Activated CD4-positive, CD25-positive, alpha-beta regulatory T cell treated with anti-CD3 and anti-CD28 coated beads, Interleukin-2, amount 50 U/mL, for 24 hours (primary cell): Measurements from ENCODE around the gene FNBP1L.
A peak's percentile ranks its signal among the peaks of the same experiment; 100 is the strongest.
"Not testable (repeated sequence)": the region's sequence is repeated elsewhere in the genome, so short reads cannot be mapped to it uniquely, and the experiment has no call there.

Source experiments
- ATAC-seq, 2 donors: fragments of 150-1000 bp; cut with Tn5 transposase; one replicate each; pipeline ENCODE4 v1.10.0; 2021; ENCODE audit warnings: mild to moderate bottlenecking in 1 of 2, moderate library complexity in 1 of 2

Gene FNBP1L

DNA sequence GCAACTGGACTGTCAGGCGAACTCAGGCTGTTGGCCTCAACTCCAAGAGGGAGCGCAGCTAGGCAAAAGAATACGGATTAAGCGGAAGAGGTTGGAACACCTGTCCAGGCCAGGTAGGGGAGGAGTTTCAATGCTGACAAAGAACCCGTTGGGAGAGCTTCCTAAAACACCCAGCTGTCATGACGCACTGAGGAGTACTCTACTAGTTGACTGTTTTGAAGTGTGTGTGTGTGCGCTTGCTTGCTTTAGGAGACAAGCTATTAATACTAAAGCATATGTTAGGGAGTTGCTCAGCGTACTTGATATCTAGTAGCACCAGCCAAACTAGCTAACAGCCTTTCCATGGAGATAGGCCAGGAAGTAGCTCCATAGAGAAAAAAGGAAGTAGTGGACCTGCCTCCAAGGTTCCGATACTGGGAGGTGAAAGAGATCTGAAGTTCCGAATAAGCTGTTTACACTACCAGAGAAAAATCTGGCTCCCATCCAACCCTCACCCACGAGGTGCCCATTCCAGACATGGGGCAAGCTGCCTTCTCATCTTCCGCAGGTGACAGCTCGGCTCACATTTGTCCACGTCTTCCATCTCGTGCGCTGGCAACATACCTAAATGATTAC, 974 bp upstream of the FNBP1L start:
- ATAC-seq = no peak

DNA sequence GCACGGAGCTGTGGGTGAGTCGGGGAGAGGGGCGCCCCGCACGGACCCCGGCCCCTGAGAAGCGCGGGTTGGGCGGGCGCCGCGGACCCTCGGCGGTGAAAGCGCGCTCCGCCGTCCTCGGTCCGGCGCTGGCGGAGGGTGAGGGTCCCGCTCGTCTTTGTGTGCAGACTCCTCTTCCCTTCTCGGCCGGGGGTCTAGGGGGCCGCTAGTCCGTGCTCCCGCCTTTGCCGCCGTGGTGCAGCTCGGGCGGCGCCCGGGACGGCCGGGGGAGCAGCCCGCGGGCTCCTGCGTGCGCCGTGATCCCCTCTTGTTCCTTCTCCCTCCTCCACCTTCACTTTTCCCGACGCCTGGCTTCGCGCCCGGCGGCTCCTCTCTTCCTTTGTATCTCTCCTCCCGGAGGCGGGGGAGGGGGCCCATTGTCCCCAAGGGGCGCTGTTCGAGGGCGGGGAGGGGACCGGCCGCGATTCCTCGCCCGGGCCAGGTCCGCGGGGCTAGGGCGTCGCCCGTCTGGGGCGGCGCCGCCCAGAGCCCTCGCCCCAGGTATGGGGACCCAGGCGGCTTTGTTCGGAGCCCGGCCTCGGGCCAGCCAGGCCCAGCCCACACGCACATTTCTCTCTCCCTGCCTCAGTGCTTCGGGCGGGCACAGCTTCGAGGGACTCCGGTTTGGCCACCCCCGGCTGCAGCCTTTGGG, 519 bp downstream of the FNBP1L start:
- peak; percentile 17 to 40 for ATAC-seq

DNA sequence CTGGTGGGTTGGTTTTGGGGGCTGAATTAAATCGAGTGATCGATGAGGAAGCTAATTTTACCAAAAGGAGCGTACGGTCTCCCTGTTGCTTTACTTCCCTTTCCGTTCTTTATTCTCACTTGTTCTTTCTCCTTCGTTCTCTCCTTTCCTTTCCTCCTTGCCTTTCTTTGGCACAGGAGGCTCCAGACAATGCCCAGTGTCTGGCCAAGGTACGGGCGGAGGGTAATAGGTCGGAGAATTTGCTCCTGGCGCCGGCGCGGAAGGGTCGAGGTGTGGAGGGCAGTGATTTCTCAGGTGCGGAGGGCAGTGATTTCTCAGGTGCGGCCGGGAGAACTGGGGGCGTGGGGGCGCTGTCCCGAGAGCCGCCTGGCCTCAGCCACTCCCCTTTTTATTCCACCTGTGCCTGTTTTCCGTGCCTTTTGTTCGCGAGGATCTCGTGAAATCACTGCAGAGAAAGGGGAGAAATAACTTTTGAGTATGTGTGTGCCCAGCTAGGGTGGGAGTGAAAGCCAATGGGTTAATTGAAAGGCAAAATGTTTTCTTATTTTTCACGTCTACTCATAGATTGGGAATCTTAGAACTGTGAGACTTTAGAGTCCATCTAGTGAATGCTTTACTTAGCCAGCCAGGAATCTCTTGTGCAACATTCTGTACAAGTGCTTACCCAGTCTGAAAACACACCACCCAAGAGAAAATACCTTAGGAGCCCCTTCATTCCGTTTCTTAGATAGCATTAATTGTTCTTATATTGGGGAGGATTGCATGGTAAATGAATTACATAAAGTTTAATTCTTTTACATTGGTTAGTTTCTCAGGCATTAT, 1.3 kb downstream of the FNBP1L start:
- no peak for ATAC-seq

DNA sequence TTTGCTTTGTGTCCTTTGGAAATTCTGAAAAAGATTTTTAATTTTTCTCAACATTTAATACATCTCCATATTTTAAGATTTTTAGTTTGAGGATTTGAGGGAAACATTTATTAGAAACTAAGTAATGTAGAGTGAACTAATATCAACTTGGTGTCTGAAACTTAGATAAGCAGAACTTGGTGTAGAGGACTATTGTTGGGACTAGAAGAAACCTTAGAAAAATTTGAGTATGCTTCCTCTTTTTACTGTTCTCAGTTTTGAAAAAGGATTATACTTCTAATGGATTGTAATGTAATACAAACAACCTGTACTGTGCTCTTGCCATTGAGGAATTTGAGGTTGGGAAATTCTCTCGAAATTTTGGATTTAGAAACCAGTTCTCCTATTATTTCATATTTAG, 2.4 kb downstream of the FNBP1L start:
- ATAC-seq = no peak

DNA sequence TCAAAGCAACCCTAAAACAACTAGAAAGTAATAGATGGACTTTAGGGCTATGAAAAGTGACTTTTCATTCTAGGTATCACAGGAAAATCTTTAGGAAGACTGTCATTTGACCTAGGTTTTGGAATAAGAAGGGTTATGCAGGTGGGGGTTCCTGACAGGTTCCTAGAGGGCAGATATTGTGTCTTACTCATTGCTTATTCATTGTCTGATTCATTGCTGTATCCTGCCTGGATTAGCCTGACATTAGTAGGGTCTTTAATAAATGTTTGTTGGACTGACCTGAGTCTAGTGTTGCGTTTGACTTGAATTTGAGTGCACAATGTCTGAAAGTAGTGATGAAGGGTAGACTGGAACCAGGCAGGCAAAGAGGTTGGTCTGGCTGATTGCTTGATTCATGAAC, 6.0 kb downstream of the FNBP1L start:
- no peak for ATAC-seq

DNA sequence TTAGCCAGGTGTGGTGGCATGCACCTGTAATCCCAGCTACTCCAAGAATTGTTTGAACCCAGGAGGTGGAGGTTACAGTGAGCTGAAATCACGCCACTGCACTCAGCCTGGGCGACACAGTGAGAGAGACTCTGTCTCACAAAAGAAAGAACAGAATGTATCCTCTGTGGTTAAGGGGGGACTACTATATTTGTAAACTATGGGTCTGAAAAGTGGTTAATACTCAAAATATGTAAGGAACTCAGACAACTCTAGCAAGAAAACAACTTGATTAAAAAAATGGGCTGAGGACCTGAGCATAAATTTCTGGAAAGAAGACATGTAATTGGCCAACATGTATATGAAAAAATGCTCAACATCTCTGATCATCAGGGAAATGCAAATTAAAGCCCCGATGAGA, 11.2 kb downstream of the FNBP1L start:
- no peak for ATAC-seq

DNA sequence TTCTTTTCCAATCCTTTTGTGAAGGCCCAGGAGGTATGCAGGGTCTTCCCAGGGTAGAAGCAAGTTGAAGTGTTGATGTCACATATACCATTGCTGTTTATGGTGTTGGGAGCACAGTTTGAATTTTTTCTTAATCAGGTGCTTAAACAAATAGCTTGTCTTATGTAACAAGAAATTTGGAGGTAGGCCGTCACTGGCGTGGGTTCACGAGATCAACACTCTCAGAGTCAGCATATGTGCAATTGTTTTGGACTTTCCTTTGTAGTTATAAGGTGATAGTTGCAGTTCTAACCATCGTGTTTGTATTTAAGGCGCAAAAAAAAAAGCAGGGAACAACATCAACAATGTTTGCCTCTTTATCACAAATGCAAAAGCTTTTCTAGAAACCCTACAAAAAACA, 13.3 kb downstream of the FNBP1L start:
- ATAC-seq = no peak

DNA sequence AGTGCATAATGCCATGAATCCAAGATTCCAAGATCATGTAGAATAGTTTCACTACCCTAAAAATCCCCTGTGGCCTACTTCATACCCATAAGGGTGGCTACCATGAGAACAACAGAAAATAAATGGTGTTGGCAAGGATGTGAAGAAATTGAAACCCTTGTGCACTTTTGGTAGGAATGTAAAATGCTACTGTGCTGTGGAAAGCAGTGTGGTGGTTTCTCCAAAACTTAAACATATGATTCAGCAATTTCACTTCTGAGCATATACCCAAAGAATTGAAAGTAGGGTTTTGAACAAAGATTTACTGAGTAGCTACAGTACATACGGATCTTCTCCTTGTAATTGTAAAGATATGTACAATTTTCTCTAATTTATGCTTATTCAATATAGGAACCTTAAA, 16.0 kb downstream of the FNBP1L start:
- no peak for ATAC-seq

DNA sequence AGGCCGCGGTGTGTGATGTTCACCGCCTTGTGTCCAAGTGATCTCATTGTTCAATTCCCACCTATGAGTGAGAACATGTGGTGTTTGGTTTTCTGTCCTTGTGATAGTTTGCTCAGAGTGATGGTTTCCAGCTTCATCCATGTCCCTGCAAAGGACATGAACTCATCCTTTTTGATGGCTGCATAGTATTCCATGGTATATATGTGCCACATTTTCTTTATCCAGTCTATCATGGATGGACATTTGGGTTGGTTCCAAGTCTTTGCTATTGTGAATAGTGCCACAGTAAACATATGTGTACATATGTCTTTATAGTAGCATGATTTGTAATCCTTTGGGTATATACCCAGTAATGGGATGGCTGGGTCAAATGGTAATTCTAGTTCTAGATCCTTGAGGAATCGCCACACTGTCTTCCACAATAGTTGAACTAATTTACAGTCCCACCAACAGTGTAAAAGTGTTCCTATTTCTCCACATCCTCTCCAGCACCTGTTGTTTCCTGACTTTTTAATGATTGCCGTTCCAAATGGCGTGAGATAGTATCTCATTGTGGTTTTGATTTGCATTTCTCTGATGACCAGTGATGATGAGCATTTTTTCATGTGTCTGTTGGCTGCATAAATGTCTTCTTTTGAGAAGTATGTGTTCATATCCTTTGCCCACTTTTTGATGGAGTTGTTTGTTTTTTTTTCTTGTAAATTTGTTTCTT, 17.6 kb downstream of the FNBP1L start:
- not testable (repeated sequence) for ATAC-seq

DNA sequence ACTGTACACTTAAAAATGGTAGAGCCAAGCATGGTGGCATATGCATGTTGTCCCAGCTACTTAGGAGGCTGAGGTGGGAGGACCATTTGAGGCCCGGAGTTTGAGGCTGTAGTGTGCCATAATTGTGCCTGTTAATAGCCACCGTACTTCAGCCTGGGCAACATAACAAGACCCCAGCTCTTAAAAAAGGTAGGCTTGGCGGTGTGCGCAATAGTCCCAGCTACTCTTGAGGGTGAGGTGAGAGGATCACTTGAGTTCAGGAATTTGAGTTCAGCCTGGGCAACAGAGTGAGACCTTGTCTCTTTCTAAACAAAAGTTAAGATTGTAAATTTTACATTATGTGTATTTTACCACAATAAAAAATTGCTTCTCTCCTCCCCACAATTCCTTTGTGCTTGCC, 19.7 kb downstream of the FNBP1L start:
- ATAC-seq = no peak

DNA sequence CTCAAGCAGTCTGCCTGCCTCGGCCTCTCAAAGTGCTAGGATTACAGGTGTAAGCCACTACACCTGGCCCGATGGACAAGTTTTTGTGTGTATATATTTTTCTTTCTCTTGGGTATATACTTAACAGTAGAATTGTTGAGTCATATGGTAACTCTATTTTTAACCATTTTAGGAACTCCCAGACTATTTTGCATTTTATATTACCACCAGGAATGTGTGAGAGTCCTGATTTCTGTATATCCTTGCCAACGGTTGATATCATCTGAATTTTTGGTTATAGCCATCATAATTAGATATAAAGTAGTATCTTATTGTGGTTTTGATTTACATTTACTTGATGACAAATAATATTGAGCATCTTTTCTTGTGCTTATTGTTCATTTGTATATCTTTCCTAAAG, 20.7 kb downstream of the FNBP1L start:
- no peak for ATAC-seq

DNA sequence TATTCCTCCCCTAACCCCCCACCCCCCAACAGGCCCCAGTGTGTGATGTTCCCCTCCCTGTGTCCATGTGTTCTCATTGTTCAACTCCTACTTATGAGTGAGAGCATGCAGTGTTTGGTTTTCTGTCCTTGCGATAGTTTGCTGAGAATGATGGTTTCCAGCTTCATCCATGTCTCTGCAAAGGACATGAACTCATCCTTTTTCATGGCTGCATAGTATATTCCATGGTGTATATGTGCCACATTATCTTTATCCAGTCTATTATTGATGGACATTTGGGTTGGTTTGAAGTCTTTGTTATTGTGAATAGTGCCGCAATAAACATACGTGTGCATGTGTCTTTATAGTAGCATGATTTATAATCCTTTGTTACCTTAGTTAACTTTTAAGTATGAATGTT, 21.3 kb downstream of the FNBP1L start:
- not testable (repeated sequence) for ATAC-seq

DNA sequence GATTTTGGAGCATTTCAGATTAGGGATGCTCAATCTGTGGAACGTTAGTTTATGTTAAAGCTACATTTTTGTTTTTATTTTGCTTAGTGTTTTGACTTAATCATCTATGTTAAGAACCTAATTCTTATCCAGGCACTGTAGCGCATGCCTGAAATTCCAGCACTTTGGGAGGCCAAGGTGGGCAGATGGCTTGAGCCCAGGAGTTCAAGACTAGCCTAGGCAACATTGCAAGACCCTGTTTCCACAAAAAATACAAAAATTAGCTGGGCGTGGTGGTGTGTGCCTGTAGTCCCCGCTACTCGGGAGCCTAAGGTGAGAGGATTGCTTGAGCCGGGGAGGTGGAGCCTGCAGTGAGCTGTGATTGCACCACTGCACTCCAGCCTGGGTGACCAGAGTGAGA, 23.4 kb downstream of the FNBP1L start:
- no peak for ATAC-seq

DNA sequence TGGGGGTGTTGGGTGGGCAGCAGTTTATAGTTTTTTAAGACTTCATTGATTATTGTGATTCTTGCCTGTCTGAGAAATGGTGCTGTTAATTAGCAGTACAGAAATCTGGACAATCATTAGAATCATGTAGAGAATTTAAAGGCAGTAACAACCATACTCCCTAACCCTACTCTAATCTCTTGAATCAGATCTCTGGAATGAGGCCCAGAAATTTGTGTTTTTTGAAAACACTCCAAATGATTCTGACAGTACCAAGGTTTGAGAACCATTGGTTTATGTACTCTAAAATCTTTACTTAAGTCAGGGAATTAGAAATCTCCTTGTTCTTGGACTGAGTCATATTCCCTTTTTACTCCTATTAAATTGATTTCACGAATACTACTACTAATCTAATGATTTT, 24.0 kb downstream of the FNBP1L start:
- no peak for ATAC-seq

DNA sequence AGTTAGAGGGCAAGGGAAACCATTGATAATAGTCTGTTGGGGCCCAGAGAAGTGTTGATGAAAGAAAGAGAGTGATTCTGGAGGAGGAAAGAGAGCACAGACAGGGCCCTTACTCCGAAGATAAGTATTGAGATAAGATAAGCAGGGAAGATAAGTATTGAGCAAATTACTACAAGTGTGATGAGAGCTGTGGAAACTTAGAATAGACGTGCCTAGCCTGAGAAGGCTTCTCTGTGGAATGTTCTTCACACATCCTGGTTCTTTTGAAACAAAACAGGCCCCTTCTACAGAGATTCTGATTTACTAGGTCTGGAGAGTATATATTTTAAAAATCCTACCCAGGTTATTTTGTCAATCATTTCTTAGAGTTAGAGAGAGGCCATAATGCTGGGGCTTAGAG, 26.4 kb downstream of the FNBP1L start:
- no peak for ATAC-seq

DNA sequence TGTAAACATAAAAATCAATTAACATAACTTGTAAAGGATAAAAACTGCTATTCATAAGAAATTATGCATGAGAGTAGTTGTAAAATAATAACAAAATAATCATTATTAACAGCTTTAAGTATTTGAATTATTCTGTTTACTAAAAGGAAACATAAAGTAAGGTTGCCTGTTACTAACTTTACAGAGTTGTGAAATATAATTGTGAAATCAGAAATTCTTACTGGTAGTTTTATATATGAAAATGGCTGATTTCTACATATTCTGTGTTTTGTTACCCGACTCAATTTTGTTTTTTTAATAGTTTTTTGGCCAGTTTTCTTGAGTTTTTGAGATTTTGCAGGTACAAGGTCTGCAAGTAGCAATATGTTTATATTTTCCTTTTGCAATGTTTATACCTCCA, 27.8 kb downstream of the FNBP1L start:
- no peak for ATAC-seq

DNA sequence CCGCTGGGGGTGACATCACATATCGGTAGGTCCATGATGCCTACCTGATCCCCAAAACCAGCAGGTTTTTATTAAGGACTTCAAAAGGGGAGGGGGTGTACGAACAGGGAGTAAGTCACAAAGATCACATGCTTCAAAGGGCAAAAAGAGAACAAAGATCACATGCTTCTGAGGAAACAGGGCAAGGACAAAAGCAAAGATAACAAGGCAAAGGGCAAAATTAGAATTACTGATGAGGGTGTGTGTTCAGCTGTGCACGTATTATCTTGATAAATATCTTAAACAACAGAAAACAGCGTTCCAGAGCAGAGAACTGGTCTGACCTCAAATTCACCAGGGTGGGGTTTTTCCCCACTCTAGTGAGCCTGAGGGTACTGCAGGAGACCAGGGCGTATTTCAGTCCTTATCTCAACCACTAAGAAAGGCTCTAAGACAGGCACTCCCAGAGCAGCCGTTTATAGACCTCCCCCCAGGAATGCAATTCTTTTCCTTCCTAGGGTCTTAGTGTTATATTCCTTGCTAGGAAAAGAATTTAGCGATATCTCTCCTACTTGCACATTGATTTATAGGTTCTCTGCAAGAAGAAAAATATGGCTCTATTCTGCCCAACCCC, 31.3 kb downstream of the FNBP1L start:
- not testable (repeated sequence) for ATAC-seq

DNA sequence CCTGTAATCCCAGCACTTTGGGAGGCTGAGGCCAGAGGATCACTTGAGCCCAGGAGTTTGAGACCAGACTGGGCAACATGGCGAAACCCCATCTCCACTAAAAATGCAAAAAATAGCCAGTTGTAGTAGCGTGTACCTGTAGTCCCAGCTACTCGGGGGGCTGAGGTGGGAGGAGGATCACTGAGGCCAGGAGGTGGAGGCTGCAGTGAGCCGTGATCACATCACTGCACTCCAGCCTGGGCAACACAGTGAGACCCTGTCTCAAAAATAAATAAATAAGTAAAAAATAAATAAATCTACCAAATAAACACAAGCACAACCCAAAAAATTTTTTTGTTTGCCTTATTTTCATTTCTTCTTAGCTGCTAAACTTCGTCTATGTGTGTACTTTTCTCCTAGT, 34.0 kb downstream of the FNBP1L start:
- ATAC-seq = not testable (repeated sequence)

DNA sequence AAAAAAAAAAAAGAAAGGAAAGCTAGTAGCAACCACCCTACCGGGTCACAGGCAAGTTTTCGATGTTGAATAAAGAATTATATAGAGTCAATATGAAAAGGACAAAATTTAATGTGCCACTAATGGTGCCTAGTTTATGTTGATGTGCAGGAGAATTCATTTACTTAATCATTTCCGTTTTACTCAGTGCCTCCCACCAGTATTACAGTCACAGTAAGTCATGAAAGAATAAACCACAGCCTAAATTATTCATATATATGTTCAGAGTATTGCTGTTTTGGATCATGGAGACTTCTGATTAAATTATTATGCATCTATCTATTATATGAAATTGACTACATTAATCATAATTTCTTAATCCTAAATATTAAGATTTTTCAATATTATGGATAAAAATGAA, 35.3 kb downstream of the FNBP1L start:
- ATAC-seq = peak; percentile 61 to 78

DNA sequence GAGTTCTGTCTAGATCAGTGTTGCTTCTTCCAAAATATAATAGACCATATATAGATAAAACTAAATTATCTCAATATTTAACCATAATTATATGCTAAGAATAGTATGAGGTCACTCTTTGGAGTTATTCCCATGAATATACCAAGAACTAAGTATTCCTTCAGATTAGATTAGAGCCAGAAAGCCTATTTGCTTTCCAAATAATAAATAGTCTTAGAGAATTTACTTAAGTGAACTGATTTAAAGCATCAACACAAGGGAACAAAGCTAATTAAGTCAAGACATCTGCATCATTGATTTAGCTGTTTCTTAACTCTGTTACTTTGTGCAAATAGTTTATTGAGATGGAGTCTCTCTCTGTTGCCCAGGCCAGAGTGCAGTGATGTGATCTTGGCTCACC, 35.7 kb downstream of the FNBP1L start:
- ATAC-seq = no peak

DNA sequence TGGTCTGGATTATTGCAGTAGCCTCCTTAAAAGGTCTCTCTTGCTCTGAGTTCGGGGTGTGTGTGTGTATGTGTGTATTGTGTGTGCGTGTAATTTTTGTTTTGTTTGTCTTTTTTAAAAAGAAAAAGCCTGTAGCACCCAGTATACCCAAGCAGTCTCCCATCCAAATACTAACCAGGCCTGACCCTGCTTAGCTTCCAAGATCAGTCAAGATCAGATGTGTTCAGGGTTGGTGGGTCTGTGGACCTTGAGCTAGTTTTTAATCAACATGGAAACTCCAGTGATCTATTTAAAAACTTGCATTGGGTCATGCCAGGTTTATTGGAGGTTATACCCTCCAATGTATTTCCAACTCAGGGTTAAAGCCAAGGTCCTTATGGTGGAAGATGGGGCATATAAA, 40.3 kb downstream of the FNBP1L start:
- no peak for ATAC-seq

DNA sequence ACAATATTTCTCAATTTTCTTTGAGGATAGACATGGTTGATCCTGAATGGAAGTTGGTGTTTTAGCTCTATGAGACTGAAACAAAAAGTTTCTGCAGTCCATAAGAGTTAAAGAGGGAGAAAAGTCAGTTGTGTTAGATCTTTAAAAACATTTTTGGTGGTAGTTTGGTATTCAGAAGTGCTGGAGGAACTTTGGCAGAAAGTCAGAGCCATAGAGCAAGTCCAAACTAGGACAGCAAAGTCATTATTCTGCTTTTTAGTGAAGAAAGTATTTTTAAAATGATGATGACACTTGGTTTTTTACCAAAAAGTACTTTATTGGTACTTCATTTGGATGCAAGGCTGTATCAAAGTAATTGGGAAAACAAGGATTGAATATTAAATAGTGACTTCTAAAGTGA, 41.8 kb downstream of the FNBP1L start:
- no peak for ATAC-seq

DNA sequence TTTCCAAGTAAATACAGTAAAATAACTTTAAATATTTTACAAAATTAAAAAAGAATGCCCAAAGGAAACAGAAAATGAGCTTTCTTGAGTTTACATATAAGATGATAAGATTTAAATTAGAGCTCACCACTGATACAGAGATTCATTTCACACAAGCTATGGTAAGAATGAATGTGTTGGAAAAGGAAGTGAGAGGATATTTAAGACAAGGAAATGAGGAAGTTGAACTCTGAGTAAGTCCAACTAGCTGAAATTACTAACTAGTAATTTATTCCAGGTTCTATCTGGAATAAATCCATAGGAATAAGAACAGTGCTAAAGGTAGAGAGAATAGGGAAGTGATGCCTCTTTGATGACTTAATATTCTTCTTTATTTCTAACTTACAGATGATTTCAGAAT, 42.4 kb downstream of the FNBP1L start:
- no peak for ATAC-seq
